Suprapubic skin (tissue), 4 donors: ENCODE data around the gene NECTIN3. TPM values are rescaled to one million over a fixed set of nuclear protein-coding genes. Genes with fewer than 3 reads are reported as not detected.

Experiments used
- DNase-seq, 2 donors: peaks; one replicate each; pipeline ENCODE4 v3.0.0-alpha.2; 2019; ENCODE audit warnings: low spot score in 2 of 2
- H3K27ac ChIP-seq: fragments of 200-600 bp; sonication (generic); one replicate; pipeline ENCODE4 v1.5.1; 2019
- H3K27me3 ChIP-seq: fragments of 200-600 bp; sonication (generic); one replicate; pipeline ENCODE4 v1.5.1; 2019
- H3K36me3 ChIP-seq: fragments of 200-600 bp; sonication (generic); one replicate; pipeline ENCODE4 v1.5.1; 2019
- H3K4me1 ChIP-seq: fragments of 200-600 bp; sonication (generic); one replicate; pipeline ENCODE4 v1.5.1; 2019
- H3K4me3 ChIP-seq: fragments of 200-600 bp; sonication (generic); one replicate; pipeline ENCODE4 v1.5.1; 2019; ENCODE audit warnings: mild to moderate bottlenecking
- H3K9me3 ChIP-seq: fragments of 200-600 bp; sonication (generic); one replicate; pipeline ENCODE4 v1.5.1; 2019
- CTCF ChIP-seq, 2 donors: fragments of 200-600 bp in 1 of 2; fragments of 450-650 bp in 1 of 2; sonication (generic) in 1 of 2; IDR thresholded peaks; one replicate each; pipeline ENCODE4 v1.5.1; 2016 to 2019; ENCODE audit warnings: antibody characterized with exemption in 2 of 2, mild to moderate bottlenecking in 1 of 2, moderate library complexity in 1 of 2
- EP300 ChIP-seq: sonication (generic); formaldehyde crosslinking; IDR thresholded peaks from one replicate; pipeline ENCODE4 v1.6.1; 2017; ENCODE audit warnings: antibody characterized with exemption
- POLR2A ChIP-seq, 2 donors: fragments of 450-650 bp; IDR thresholded peaks; one replicate each; pipeline ENCODE4 v1.6.1; 2017; ENCODE audit warnings: antibody characterized with exemption in 2 of 2, mild to moderate bottlenecking in 2 of 2, moderate library complexity in 2 of 2
- POLR2AphosphoS5 ChIP-seq, 3 donors: sonication (generic); formaldehyde crosslinking; IDR thresholded peaks; one replicate each; pipeline ENCODE4 v1.6.1; 2017; ENCODE audit warnings: antibody characterized with exemption in 3 of 3
- WGBS: methylation state at CpG from one replicate; pipeline ENCODE4 v1.1.5; 2018; 5-methylcytosine and 5-hydroxymethylcytosine counted together
- total RNA-seq, 4 donors: library from RNA; depleted of rRNA; stranded (reverse); fragments of >200 nt; gene quantifications; one replicate each; pipeline ENCODE4 v1.1.0, GENCODE V29; 2016

NECTIN3 gene
- total RNA-seq, 4 donors from 2014 or later, result 4.7 to 11.9 (median 7.6) TPM

GRCh38 chr3:111193472-111193871 lies 121.9 kb downstream of the NECTIN3 start:
- Histone ChIP-seq H3K27me3 (no peaks in the 10 kb centered on the region), H3K27ac (no peak overlapping the region), H3K36me3 (no peaks in the 10 kb centered on the region), H3K4me1 (no peaks in the 10 kb centered on the region), H3K4me3 (no peak overlapping the region), H3K9me3 (no peaks in the 10 kb centered on the region)
- no peak for DNase-seq
- WGBS, result 77% methylated on average over 3 of the region's 3 CpGs
- TF ChIP-seq CTCF (IDR thresholded peaks at IDR 0.05), result no peak
- no peak for TF ChIP-seq POLR2A (IDR thresholded peaks at IDR 0.05)
- no peak for TF ChIP-seq POLR2AphosphoS5 (IDR thresholded peaks at IDR 0.05)

DNA sequence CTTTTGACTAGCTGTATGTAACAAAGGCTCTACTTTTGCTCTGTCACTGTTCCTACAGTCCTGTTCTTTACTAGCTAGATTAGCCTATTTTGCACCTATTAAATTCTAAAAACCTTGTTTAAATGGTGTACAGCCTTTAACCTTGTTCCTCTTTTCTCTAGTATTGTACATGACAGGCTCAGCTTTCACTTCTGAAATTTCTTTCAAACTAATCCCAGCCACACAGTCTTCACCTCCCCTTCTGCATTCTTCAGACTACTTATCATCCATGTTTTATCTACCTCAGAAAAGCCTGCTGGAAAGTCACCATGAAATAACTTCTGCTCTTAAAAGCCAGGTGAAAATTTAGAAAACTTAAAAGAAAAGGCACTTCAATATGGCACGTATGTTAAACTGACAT lies 122.4 kb downstream of the NECTIN3 start:
- Histone ChIP-seq H3K4me1 (no peaks in the 10 kb centered on the region), H3K27ac (no peak overlapping the region), H3K27me3 (no peaks in the 10 kb centered on the region), H3K4me3 (no peak overlapping the region), H3K36me3 (no peaks in the 10 kb centered on the region), H3K9me3 (no peaks in the 10 kb centered on the region)
- no peak for DNase-seq
- 90% methylated on average over 1 of the region's 1 CpG for WGBS
- no peak for TF ChIP-seq CTCF (IDR thresholded peaks at IDR 0.05)
- no peak for TF ChIP-seq POLR2A (IDR thresholded peaks at IDR 0.05)
- no peak for TF ChIP-seq EP300
- no peak for TF ChIP-seq POLR2AphosphoS5 (IDR thresholded peaks at IDR 0.05)

DNA sequence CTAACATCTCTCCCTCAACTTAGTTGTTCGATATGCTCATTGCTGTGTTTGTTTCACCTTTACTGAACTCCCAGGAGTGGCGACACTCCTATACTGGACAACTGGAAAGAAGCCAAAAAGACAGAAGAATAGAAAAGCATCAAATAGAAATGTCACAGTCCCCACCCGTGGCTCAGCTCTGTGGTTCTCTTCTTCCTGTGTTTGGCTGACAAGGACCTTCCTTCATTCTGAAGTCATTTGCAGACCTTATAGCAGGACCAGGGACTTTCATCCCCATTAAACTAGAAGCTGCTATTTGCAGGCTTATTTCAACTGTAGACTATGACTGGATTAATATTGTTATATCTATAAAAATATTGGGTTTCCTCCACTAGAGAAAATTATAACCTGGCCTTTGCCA lies 125.9 kb downstream of the NECTIN3 start:
- no peak for DNase-seq
- Histone ChIP-seq H3K36me3 (no peaks in the 10 kb centered on the region), H3K27me3 (no peaks in the 10 kb centered on the region), H3K27ac (no peak overlapping the region), H3K4me3 (no peak overlapping the region), H3K4me1 (no peaks in the 10 kb centered on the region), H3K9me3 (no peaks in the 10 kb centered on the region)
- WGBS, result 81% methylated on average over 3 of the region's 3 CpGs
- no peak for TF ChIP-seq POLR2AphosphoS5 (IDR thresholded peaks at IDR 0.05)
- no peak for TF ChIP-seq POLR2A (IDR thresholded peaks at IDR 0.05)
- TF ChIP-seq EP300, result no peak
- no peak for TF ChIP-seq CTCF (IDR thresholded peaks at IDR 0.05)

GRCh38 chr3:111200027-111200426 lies 128.4 kb downstream of the NECTIN3 start:
- no peaks in the 10 kb centered on the region for H3K27me3 ChIP-seq
- no peak overlapping the region for H3K27ac ChIP-seq
- H3K4me3 ChIP-seq, result no peak overlapping the region
- H3K4me1 ChIP-seq, result no peaks in the 10 kb centered on the region
- TF ChIP-seq POLR2AphosphoS5 (IDR thresholded peaks at IDR 0.05) (no peak), EP300 (no peak)
- no peak for DNase-seq
- no peaks in the 10 kb centered on the region for H3K36me3 ChIP-seq
- no peaks in the 10 kb centered on the region for H3K9me3 ChIP-seq

DNA sequence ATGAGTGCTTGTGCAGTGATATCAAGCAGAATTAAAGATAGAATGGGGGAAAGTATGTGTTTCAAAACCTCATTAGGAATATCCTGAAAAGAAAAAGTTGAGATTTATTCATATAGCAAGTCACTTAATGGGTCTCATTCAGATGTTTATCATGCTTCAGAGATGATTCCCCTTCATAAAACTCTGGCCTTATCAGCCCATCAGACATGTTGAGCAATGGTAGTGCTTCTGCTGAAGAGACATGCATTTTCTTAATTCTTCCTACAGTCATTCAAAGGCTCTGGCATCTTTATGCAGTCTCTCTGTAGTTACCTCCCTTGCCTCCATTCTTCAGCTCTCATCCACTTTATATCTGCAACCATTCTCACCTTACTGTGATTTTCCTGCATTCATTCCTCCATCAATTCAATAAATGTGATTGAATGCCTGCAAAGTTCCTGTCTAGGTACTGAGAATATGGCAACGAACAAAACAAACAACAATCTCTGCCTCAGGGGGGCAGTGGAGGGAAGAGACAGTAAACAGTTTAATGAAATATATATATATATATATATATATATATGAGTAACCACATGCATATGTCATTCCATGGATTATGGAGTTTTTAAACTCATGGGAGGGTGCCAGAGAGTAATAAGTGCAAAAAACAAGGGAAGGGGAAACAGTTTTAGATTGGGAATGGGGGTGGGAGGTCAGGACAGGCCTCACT lies 138.5 kb downstream of the NECTIN3 start:
- no peak overlapping the region for H3K4me3 ChIP-seq
- H3K9me3 ChIP-seq, result no peaks in the 10 kb centered on the region
- H3K27me3 ChIP-seq, result no peaks in the 10 kb centered on the region
- TF ChIP-seq CTCF (IDR thresholded peaks at IDR 0.05) (no peak), POLR2A (IDR thresholded peaks at IDR 0.05) (no peak), EP300 (no peak), POLR2AphosphoS5 (IDR thresholded peaks at IDR 0.05) (no peak)
- no peak overlapping the region for H3K27ac ChIP-seq
- WGBS, result 36% methylated on average over 1 of the region's 1 CpG
- H3K36me3 ChIP-seq, result no peaks in the 10 kb centered on the region
- no peaks in the 10 kb centered on the region for H3K4me1 ChIP-seq
- DNase-seq, result no peak
